ENCODE data around the gene TMPRSS4.

TMPRSS4 gene

DNA sequence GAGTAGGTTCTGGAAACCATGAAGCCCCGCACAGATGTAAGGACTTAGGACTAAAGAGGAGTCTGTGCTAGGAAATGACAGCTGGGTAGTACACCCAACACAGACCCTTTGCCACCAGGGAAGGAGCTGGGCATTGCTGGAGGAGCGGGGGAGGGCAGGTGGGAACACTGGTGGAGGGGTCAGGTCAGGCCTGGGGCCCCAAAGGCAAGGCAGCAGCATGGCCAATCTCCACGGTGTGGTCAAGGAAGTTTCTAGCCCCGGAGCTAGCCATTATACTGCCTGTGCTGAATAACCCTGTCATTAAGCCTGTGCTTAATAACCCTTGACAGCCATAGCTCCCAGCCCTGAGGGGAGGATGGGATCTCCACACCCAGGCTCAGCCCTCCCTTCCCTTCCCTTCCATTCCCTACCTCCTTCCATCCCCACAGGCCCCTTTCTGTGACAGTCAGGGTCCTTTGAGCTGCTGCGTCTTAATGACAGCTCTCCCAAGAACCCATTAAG is 2.1 kb downstream of the TMPRSS4 start:
- no peak for DNase-seq (ENCODE audit: low read depth in 1 of 2, low spot score in 1 of 2)

DNA sequence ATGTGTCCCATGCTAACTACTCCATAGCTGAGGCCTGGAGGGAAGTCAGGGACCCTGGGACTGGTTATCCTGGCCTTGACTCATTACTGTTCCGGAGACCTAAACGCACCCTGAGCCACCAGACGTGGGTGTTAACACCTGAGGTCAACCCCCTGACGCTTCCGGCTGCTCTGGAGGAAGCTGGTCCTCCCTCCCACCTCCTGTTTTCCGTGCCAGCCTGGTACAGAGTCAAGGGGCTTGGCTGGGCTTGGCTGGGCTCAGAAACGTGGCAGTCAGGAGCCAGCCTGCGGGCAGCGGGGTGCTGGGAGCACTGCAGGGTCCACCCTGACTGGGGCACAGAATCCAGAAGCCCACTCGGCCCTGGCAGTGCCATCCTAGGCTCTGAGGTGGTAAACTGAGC is 2.6 kb downstream of the TMPRSS4 start:
- no peak for DNase-seq (ENCODE audit: low read depth in 1 of 2, low spot score in 1 of 2)

DNA sequence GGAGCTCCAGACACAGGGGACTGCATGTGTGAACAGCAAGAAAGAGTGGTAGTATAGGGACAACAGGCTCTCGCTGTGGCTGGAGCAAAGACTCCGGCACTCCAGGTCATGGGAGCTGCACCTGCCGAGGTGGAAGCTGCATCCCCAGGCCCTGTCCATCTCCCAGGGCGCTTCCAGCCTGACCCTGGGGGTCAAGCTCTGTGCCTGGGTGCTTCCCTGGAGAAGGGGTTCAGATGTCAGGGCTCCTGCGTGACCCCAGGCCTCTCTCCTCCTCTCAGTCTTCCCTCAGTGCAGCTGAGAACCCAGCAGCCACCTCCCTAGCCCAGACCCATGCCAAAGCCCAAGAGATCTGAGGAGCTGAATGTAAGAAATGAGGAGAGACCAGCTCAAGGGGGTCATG is 3.4 kb downstream of the TMPRSS4 start:
- no peak for DNase-seq (ENCODE audit: low read depth in 1 of 2, low spot score in 1 of 2)

DNA sequence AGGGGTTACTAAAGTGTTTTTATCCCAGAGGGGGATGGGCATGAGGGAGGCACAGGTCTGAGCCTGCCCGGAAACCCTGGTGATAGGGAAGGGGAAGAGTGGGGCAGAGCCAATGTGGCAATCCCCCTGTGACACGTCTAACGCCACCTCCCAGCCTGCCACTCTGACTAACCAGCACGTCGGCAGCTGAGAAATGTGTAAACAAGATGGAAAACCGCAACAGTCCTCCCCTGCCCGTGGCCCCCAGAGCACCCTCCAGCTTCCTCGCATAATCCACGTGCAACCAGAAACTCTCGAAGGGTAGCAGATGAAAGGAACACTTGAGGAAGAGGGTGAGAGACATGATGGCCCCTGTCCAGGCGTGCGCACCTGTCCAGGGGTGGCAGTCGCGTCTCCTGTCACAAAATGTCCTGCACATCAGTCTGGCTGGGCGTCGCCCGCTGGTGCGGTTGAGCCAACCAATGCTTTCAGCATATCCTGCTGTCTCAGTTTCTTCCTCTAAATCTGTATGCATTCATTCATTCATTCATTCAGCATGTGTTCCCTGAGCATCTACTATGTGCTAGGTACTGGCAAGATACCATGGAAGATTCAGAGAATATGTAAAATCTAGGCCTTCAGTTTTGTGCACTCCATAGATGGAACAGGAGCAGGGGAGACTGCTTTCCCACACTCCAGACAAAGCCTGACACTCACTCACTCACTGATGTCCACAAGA is 4.5 kb downstream of the TMPRSS4 start:
- DNase-seq (ENCODE audit: low read depth in 1 of 2, low spot score in 1 of 2), result no peak

DNA sequence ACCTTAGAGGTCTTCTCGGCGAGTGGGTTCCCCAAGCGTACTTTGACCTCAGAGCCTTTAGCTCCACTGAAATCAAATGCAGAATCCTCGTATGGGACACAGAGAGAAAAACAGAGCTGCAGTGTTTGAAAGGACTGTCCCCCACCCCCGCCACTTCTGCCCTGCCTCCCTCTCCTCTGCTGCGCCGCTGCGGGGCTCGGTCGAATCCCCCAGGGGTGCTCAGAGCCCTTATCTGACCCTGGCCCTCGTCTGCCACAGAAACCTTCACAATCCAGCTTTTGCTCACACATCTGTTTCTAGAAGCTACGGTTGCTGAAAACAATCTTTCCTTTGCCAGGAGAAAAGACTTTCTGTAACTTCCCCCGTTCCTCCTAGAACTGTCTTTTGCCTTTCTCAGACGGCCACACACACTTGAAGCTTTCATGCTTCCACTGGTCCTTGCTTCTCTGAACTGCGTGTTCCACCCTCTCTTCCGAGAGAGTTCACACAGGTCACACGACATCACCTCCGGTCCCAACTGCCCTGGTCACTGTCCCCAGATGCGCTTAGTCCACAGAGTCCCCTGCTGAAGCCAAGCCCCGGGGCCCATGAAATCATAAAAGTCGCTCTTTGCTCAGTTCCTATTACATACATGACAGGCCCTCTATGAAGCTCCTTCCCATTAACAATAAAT is 6.1 kb downstream of the TMPRSS4 start:
- DNase-seq (ENCODE audit: low read depth in 1 of 2, low spot score in 1 of 2), result no peak

DNA sequence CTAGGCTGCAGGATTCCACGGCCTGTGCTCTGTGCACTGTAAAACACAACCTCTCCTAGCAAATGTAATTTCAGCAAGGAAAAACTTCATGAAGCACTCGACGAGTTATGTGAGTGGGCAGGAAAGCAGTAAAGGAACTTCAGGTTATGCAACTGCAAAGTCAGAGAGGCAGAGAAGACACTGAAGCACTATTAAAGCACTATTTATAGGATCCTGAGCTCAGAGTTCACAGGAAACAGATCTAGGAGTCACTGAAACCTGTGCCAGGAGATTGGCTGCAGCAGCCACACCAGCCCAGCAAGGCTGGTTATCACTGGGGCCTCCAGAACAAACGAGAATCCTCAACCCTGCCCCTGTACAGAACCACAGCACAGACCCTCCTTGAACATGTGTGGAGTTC is 7.4 kb downstream of the TMPRSS4 start:
- DNase-seq (ENCODE audit: low read depth in 1 of 2, low spot score in 1 of 2), result no peak

GRCh38 chr11:118084656-118085055 is 7.8 kb downstream of the TMPRSS4 start:
- no peak for DNase-seq (ENCODE audit: low read depth in 1 of 2, low spot score in 1 of 2)

GRCh38 chr11:118086913-118087768 is 10.3 kb downstream of the TMPRSS4 start, which contains the start of gene SMIM35:
Gene SMIM35, minus strand, starts transcription at chr11:118086963. Its CDS starts 206 bp downstream, at chr11:118086757.
- no peak for DNase-seq (ENCODE audit: low read depth in 1 of 2, low spot score in 1 of 2)

DNA sequence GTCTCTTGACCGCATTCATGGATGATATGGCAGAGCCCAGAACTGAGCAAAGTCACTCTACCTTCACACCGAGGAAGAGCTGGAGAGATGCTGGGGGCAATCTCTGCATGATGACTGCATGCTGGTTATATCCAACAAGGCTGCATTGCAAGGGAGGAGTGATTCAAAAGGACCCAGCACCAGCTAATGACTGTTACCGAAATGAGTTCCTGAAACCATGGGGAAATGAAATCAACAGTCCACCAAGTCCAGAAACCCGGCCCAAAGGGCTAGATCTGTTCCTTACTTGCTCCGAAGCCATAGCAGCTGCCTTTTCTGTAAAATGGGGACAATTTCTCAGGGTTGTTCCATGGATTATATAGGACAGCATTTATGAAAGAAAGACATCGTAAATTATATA is 11.1 kb downstream of the TMPRSS4 start:
- no peak for DNase-seq (ENCODE audit: low read depth in 1 of 2, low spot score in 1 of 2)

- DNase-seq (ENCODE audit: low read depth in 1 of 2, low spot score in 1 of 2), result no peak
Measured at GRCh38 chr11:118088531-118088930, 11.7 kb downstream of the TMPRSS4 start.

- DNase-seq (ENCODE audit: low read depth in 1 of 2, low spot score in 1 of 2), result no peak
Measured at GRCh38 chr11:118090545-118091162, 13.8 kb downstream of the TMPRSS4 start.

- DNase-seq (ENCODE audit: low read depth in 1 of 2, low spot score in 1 of 2), result no peak
Measured at GRCh38 chr11:118091690-118092089, 14.8 kb downstream of the TMPRSS4 start.

DNA sequence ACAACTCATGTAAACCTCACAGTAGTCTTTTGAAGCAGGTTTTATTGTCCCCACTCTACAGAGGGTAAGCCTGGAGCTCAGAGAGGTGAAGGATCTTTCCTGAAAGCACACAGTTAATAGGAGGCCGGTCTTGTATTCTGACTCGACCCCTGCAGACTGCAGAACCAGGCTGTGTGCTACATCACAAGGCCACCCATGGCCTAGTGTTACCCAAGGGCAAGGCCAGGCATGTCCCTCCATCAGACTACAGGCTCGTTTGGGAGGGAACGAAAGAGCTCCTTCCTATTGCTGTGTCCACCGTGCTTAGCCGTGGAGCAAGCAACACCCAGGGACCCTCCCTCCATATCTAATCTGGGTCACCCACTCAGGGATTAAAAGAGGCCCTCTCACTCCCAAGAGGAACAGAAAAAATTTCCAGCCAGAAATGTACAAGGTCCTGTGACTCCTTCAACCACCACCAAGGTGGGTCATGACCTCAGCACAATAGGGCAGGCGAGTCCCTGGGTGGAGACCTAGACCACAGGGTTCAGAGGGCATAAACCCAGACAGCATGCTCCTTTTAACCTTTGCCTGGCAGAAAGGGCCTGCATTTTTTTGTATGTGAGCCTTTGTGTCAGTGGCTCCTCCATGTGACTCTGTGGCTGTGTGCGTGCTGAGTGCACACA is 16.2 kb downstream of the TMPRSS4 start:
- DNase-seq (ENCODE audit: low read depth in 1 of 2, low spot score in 1 of 2), result no peak

GRCh38 chr11:118095493-118095892 is 18.6 kb downstream of the TMPRSS4 start:
- no peak for DNase-seq (ENCODE audit: low read depth in 1 of 2, low spot score in 1 of 2)

DNA sequence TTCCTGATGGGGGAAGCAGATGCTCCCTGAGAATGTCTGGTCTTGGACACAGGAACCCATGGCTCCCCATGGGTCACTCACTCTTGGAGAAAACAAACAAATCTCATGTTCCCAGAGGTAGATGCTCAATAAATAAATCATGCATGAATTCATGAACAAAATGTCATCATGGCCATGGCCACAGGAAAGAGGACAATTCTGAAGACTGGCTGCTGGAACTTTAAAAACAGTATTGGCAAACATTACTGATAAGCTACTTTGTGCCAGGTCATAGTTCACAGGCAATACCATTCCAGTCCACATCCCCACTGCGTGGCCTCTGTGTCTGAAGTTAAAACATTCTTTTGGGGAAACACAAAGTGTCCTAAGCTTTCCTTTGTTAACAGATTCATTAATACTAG is 19.1 kb downstream of the TMPRSS4 start:
- DNase-seq (ENCODE audit: low read depth in 1 of 2, low spot score in 1 of 2), result no peak

- DNase-seq (ENCODE audit: low read depth in 1 of 2, low spot score in 1 of 2), result no peak
Measured at GRCh38 chr11:118098996-118099837, 22.3 kb downstream of the TMPRSS4 start.

- DNase-seq (ENCODE audit: low read depth in 1 of 2, low spot score in 1 of 2), result no peak
Measured at GRCh38 chr11:118099838-118100556, 23.1 kb downstream of the TMPRSS4 start.

- DNase-seq (ENCODE audit: low read depth in 1 of 2, low spot score in 1 of 2), result no peak
Measured at GRCh38 chr11:118100691-118101232, 23.9 kb downstream of the TMPRSS4 start.

GRCh38 chr11:118102721-118103261 is 25.9 kb downstream of the TMPRSS4 start:
- DNase-seq (ENCODE audit: low read depth in 1 of 2, low spot score in 1 of 2), result no peak

Measured in activated CD4-positive, alpha-beta T cell treated with anti-CD3 and anti-CD28 coated beads, Interleukin-2, amount 50 U/mL, for 24 hours (primary cell).